CD4-positive, alpha-beta T cell (primary cell): ENCODE data around the gene PRND. TPM values are rescaled to one million over a fixed set of nuclear protein-coding genes. Genes with fewer than 3 reads are reported as not detected.

Source experiments
- ATAC-seq: fragments of 200-7000 bp; cut with Tn5 transposase; one replicate; pipeline ENCODE4 v1.10.0; 2022; ENCODE audit warnings: mild to moderate bottlenecking; ENCODE audit not compliant: poor library complexity
- CTCF ChIA-PET: fragments of 350-600 bp; sonication (Branson Sonifier 250); formaldehyde crosslinking; loops from one replicate; lab custom pipeline; 2021; ENCODE audit warnings: antibody characterized with exemption, inconsistent platforms; lab: Charles Lee
- POLR2A ChIA-PET: fragments of 350-600 bp; sonication (Branson Sonifier 250); formaldehyde crosslinking; loops from one replicate; lab custom pipeline; 2021; ENCODE audit warnings: antibody characterized with exemption, inconsistent platforms; lab: Charles Lee
- DNase-seq, 14 experiments: peaks; one replicate each; pipeline ENCODE4 v3.0.0-alpha.2; 2013 to 2020; ENCODE audit warnings: mixed read lengths in 2 of 14
- H3K27ac ChIP-seq, 2 donors: one replicate each; pipeline versions ENCODE4 v1.5.1 to v1.7.0; 2013; ENCODE audit warnings: low read length in 2 of 2, low read depth in 1 of 2, mild to moderate bottlenecking in 1 of 2
- H3K27me3 ChIP-seq, 2 experiments: 1 replicate in 1 of 2; 2 replicates in 1 of 2; pipeline versions ENCODE4 v1.6.1 to v1.7.0; 2013; ENCODE audit warnings: low read length in 2 of 2, control low read depth in 1 of 2, mild to moderate bottlenecking in 1 of 2, moderate library complexity in 1 of 2; ENCODE audit not compliant: insufficient read depth in 2 of 2, control insufficient read depth in 1 of 2
- H3K36me3 ChIP-seq: one replicate; pipeline ENCODE4 v1.6.1; 2013; ENCODE audit warnings: low read length, control low read depth; ENCODE audit not compliant: insufficient read depth
- H3K4me1 ChIP-seq: one replicate; pipeline ENCODE4 v1.6.1; 2013; ENCODE audit warnings: low read length, control low read depth; ENCODE audit not compliant: insufficient read depth
- H3K4me3 ChIP-seq: one replicate; pipeline ENCODE4 v1.5.1; 2013; ENCODE audit warnings: mild to moderate bottlenecking, low read length, moderate library complexity
- H3K9me3 ChIP-seq, 2 experiments: 1 replicate in 1 of 2; 2 replicates in 1 of 2; pipeline versions ENCODE4 v1.6.1 to v1.7.0; 2013; ENCODE audit warnings: low read length in 2 of 2, mild to moderate bottlenecking in 2 of 2, control low read depth in 1 of 2, moderate library complexity in 1 of 2; ENCODE audit not compliant: control insufficient read depth in 1 of 2, insufficient read depth in 1 of 2
- H3K27ac Mint-ChIP-seq: one replicate; pipeline ENCODE4 v1.8.0; 2020; ENCODE audit warnings: mixed read lengths
- H3K27me3 Mint-ChIP-seq: one replicate; pipeline ENCODE4 v1.8.0; 2021; ENCODE audit warnings: mixed read lengths
- H3K36me3 Mint-ChIP-seq: one replicate; pipeline ENCODE4 v1.8.0; 2021; ENCODE audit warnings: low read depth, mixed read lengths
- H3K4me1 Mint-ChIP-seq: one replicate; pipeline ENCODE4 v1.8.0; 2021; ENCODE audit warnings: low read depth, mixed read lengths
- H3K4me3 Mint-ChIP-seq: one replicate; pipeline ENCODE4 v1.8.0; 2020; ENCODE audit warnings: mild to moderate bottlenecking, mixed read lengths
- H3K9me3 Mint-ChIP-seq: one replicate; pipeline ENCODE4 v1.8.0; 2020; ENCODE audit warnings: mixed read lengths
- CTCF ChIP-seq: fragments of 200-600 bp; IDR thresholded peaks from one replicate; pipeline ENCODE4 v1.8.0; 2022; ENCODE audit warnings: antibody characterized with exemption, mild to moderate bottlenecking
- intact Hi-C, 2 experiments: fragments of 100-400 bp; cut with DNase I in 1 of 2; cut with micrococcal nuclease in 1 of 2; formaldehyde crosslinking; loops; one replicate each; pipeline versions ENCODE4 v1.15.1 to v1.9.0; 2023 to 2025; cut with DNase I, micrococcal nuclease
- total RNA-seq, 174 experiments: library from RNA in 2 of 174; stranded (reverse) in 2 of 174; gene quantifications; one replicate each; pipeline ENCODE4 v1.2.3 and lab custom pipeline; 2021 to 2026

Gene PRND
- total RNA-seq, 2 experiments from 2014 or later, result not detected

- Histone ChIP-seq H3K27ac (no peak overlapping the region), H3K36me3 (no peaks in the 10 kb centered on the region), H3K27me3 (no peaks in the 10 kb centered on the region), H3K4me3 (no peak overlapping the region), H3K4me1 (peaks cover 15% of the 10 kb centered on the region), H3K9me3 (no peaks in the 10 kb centered on the region)
- Mint-ChIP-seq H3K4me3 (no peak overlapping the region), H3K36me3 (no peaks in the 10 kb centered on the region), H3K27ac (no peak overlapping the region), H3K9me3 (no peaks in the 10 kb centered on the region), H3K27me3 (no peaks in the 10 kb centered on the region), H3K4me1 (peaks cover 20% of the 10 kb centered on the region)
- DNase-seq (no peak), ATAC-seq (no peak)
- ChIA-PET CTCF (no interaction called here), POLR2A (no interaction called here)
- TF ChIP-seq CTCF, result no peak
- intact Hi-C loops, result no loop called here
Measured at GRCh38 chr20:4725263-4725550, 3.5 kb downstream of the PRND start.

- Mint-ChIP-seq H3K27me3 (peaks cover 3% of the 10 kb centered on the region), H3K36me3 (no peaks in the 10 kb centered on the region), H3K4me3 (peak overlapping the region; percentile 50), H3K9me3 (no peaks in the 10 kb centered on the region), H3K27ac (peak overlapping the region; percentile 72), H3K4me1 (peaks cover 11% of the 10 kb centered on the region)
- H3K36me3 ChIP-seq, result no peaks in the 10 kb centered on the region
- TF ChIP-seq CTCF, result no peak
- peak overlapping the region; percentile 19 for H3K4me3 ChIP-seq
- H3K4me1 ChIP-seq, result peaks cover 8% of the 10 kb centered on the region
- ChIA-PET CTCF (no interaction called here), POLR2A (interaction anchor here (0.5 kb wide), 1 partner anchor 137 kb away, joined by 3 read pairs; no protein-coding TSS in a partner anchor)
- no peak overlapping the region for H3K27ac ChIP-seq
- ATAC-seq (peak; percentile 94), DNase-seq (peak in 7 of 14 experiments; percentile 4 to 79 (median 50))
- intact Hi-C loops, result no loop called here
- no peaks in the 10 kb centered on the region for H3K9me3 ChIP-seq
- H3K27me3 ChIP-seq, result no peaks in the 10 kb centered on the region
Measured at GRCh38 chr20:4726710-4727397, 5.1 kb downstream of the PRND start.

- H3K36me3 Mint-ChIP-seq, result no peaks in the 10 kb centered on the region
- peaks cover 15% of the 10 kb centered on the region for H3K27me3 Mint-ChIP-seq
- no peak overlapping the region for H3K4me3 Mint-ChIP-seq
- ChIA-PET POLR2A (no interaction called here), CTCF (no interaction called here)
- Histone ChIP-seq H3K36me3 (no peaks in the 10 kb centered on the region), H3K27me3 (peaks cover 0 to 4% of the 10 kb centered on the region in 2 experiments), H3K4me3 (no peak overlapping the region), H3K27ac (no peak overlapping the region), H3K9me3 (no peaks in the 10 kb centered on the region), H3K4me1 (peaks cover 8% of the 10 kb centered on the region)
- ATAC-seq (no peak), DNase-seq (no peak)
- intact Hi-C loops, result no loop called here
- no peaks in the 10 kb centered on the region for H3K9me3 Mint-ChIP-seq
- TF ChIP-seq CTCF, result no peak
- H3K4me1 Mint-ChIP-seq, result peaks cover 11% of the 10 kb centered on the region
- no peak overlapping the region for H3K27ac Mint-ChIP-seq
Measured at GRCh38 chr20:4728120-4728760, 6.5 kb downstream of the PRND start.
